HL-60 (cell line): ENCODE data around the gene WDR7.

Experiments
- DNase-seq, 2 experiments: peaks; one replicate each; pipeline ENCODE4 v3.0.0-alpha.2; 2010 to 2020; ENCODE audit warnings: low read depth in 1 of 2, low spot score in 1 of 2
- H3K27ac ChIP-seq: fragments of 250-450 bp; sonication (Bioruptor Pico); replicated peaks from 2 replicates; pipeline ENCODE4 v1.5.1; 2020; ENCODE audit warnings: mild to moderate bottlenecking, moderate library complexity
- H3K27me3 ChIP-seq: fragments of 250-450 bp; sonication (Bioruptor Pico); 2 replicates; pipeline ENCODE4 v1.5.1; 2021; ENCODE audit warnings: mild to moderate bottlenecking, moderate library complexity; ENCODE audit not compliant: insufficient read depth, poor library complexity, severe bottlenecking
- H3K4me3 ChIP-seq: replicated peaks from 2 replicates; pipeline ENCODE4 v1.5.1; 2011; ENCODE audit warnings: mild to moderate bottlenecking, control low read depth, low read length; ENCODE audit not compliant: insufficient read depth
- GABPA ChIP-seq: IDR thresholded peaks from 2 replicates; pipeline ENCODE4 v1.6.1; 2012; ENCODE audit warnings: low read depth
- POLR2AphosphoS5 ChIP-seq: IDR thresholded peaks from 2 replicates; pipeline ENCODE4 v1.6.1; 2012; ENCODE audit warnings: low read depth
- SPI1 ChIP-seq: IDR thresholded peaks from 2 replicates; pipeline ENCODE4 v1.6.1; 2012; ENCODE audit warnings: low read depth, mild to moderate bottlenecking, borderline replicate concordance
- TF ChIP-seq, protein P1 (sequence below): IDR thresholded peaks from 2 replicates; pipeline ENCODE4 v1.6.1; 2012; ENCODE audit warnings: low read depth; ENCODE audit not compliant: insufficient replicate concordance
- TF ChIP-seq, protein P2 (sequence below): IDR thresholded peaks from one replicate; pipeline ENCODE4 v1.5.1; 2011; ENCODE audit warnings: low read length, control low read depth, inconsistent platforms; ENCODE audit not compliant: insufficient read depth

WDR7 gene

GRCh38 chr18:56901919-56902318, 250.8 kb downstream of the WDR7 start:
- Histone ChIP-seq H3K27me3 (no peaks in the 10 kb centered on the region), H3K4me3 (no peak overlapping the region), H3K27ac (no peak overlapping the region)
- TF ChIP-seq, protein P1, sequence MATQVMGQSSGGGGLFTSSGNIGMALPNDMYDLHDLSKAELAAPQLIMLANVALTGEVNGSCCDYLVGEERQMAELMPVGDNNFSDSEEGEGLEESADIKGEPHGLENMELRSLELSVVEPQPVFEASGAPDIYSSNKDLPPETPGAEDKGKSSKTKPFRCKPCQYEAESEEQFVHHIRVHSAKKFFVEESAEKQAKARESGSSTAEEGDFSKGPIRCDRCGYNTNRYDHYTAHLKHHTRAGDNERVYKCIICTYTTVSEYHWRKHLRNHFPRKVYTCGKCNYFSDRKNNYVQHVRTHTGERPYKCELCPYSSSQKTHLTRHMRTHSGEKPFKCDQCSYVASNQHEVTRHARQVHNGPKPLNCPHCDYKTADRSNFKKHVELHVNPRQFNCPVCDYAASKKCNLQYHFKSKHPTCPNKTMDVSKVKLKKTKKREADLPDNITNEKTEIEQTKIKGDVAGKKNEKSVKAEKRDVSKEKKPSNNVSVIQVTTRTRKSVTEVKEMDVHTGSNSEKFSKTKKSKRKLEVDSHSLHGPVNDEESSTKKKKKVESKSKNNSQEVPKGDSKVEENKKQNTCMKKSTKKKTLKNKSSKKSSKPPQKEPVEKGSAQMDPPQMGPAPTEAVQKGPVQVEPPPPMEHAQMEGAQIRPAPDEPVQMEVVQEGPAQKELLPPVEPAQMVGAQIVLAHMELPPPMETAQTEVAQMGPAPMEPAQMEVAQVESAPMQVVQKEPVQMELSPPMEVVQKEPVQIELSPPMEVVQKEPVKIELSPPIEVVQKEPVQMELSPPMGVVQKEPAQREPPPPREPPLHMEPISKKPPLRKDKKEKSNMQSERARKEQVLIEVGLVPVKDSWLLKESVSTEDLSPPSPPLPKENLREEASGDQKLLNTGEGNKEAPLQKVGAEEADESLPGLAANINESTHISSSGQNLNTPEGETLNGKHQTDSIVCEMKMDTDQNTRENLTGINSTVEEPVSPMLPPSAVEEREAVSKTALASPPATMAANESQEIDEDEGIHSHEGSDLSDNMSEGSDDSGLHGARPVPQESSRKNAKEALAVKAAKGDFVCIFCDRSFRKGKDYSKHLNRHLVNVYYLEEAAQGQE, result no peak
- TF ChIP-seq, protein P2, sequence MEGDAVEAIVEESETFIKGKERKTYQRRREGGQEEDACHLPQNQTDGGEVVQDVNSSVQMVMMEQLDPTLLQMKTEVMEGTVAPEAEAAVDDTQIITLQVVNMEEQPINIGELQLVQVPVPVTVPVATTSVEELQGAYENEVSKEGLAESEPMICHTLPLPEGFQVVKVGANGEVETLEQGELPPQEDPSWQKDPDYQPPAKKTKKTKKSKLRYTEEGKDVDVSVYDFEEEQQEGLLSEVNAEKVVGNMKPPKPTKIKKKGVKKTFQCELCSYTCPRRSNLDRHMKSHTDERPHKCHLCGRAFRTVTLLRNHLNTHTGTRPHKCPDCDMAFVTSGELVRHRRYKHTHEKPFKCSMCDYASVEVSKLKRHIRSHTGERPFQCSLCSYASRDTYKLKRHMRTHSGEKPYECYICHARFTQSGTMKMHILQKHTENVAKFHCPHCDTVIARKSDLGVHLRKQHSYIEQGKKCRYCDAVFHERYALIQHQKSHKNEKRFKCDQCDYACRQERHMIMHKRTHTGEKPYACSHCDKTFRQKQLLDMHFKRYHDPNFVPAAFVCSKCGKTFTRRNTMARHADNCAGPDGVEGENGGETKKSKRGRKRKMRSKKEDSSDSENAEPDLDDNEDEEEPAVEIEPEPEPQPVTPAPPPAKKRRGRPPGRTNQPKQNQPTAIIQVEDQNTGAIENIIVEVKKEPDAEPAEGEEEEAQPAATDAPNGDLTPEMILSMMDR, result no peak
- TF ChIP-seq POLR2AphosphoS5 (no peak), SPI1 (no peak), GABPA (no peak)
- no peak for DNase-seq

- Histone ChIP-seq H3K27me3 (no peaks in the 10 kb centered on the region), H3K27ac (no peak overlapping the region), H3K4me3 (no peak overlapping the region)
- TF ChIP-seq, protein P2, result no peak
- TF ChIP-seq, protein P1, result no peak
- TF ChIP-seq GABPA (no peak), SPI1 (no peak), POLR2AphosphoS5 (no peak)
- DNase-seq, result no peak
These were observed 251.5 kb downstream of the WDR7 start for GRCh38 chr18:56902653-56903052.

- no peak overlapping the region for H3K27ac ChIP-seq
- no peaks in the 10 kb centered on the region for H3K27me3 ChIP-seq
- no peak for DNase-seq
- no peak overlapping the region for H3K4me3 ChIP-seq
- TF ChIP-seq POLR2AphosphoS5 (no peak), GABPA (no peak), SPI1 (no peak)
- TF ChIP-seq, protein P2, result no peak
- TF ChIP-seq, protein P1, result no peak
These were observed 252.5 kb downstream of the WDR7 start for GRCh38 chr18:56903686-56904085.
